Stimulated activated naive CD8-positive, alpha-beta T cell treated with anti-CD3 and anti-CD28 coated beads, Interleukin-15, amount 100 ng/mL, for 72 hours (primary cell): Measurements from ENCODE around the gene TRIM72.
"Not testable (repeated sequence)": the region's sequence is repeated elsewhere in the genome, so short reads cannot be mapped to it uniquely, and the experiment has no call there.

Experiments used
- ATAC-seq: fragments of 150-1000 bp; cut with Tn5 transposase; 2 replicates; pipeline ENCODE4 v1.10.0; 2021; ENCODE audit warnings: mild to moderate bottlenecking, moderate library complexity
- DNase-seq, 2 donors: peaks; one replicate each; pipeline ENCODE4 v3.0.0; 2021 to 2022
- H3K27ac Mint-ChIP-seq, 2 donors: one replicate each; pipeline ENCODE4 v1.8.0; 2022; ENCODE audit warnings: mild to moderate bottlenecking in 2 of 2, mixed read lengths in 2 of 2, moderate library complexity in 2 of 2
- H3K27me3 Mint-ChIP-seq: one replicate; pipeline ENCODE4 v1.8.0; 2022; ENCODE audit warnings: mixed read lengths
- H3K4me1 Mint-ChIP-seq: one replicate; pipeline ENCODE4 v1.8.0; 2022; ENCODE audit warnings: mild to moderate bottlenecking, mixed read lengths
- H3K4me3 Mint-ChIP-seq, 2 donors: one replicate each; pipeline ENCODE4 v1.8.0; 2022; ENCODE audit warnings: mild to moderate bottlenecking in 2 of 2, mixed read lengths in 2 of 2, moderate library complexity in 1 of 2
- H3K9me3 Mint-ChIP-seq, 2 donors: one replicate each; pipeline ENCODE4 v1.8.0; 2022; ENCODE audit warnings: mixed read lengths in 2 of 2

TRIM72 gene

DNA sequence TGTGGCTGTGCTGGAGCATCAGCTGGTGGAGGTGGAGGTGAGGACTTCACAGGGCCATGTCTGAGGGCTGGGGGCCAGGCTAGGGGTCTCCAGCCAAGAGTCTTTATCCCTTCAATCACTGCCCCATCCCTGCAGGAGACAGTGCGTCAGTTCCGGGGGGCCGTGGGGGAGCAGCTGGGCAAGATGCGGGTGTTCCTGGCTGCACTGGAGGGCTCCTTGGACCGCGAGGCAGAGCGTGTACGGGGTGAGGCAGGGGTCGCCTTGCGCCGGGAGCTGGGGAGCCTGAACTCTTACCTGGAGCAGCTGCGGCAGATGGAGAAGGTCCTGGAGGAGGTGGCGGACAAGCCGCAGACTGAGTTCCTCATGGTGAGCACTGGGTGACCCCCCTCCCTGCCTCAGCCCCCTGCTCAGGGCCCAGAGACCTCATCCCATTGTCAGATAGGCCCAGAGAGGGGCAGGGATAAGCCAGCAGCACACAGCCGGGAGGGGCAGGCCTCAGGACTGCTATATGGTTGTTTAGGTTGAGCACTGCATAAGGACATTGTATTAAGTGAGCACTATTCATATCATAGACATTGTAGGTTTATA lies 5.3 kb downstream of the TRIM72 start:
- no peak overlapping the region for H3K4me3 Mint-ChIP-seq
- no peak for DNase-seq
- H3K4me1 Mint-ChIP-seq: peaks cover 22% of the 10 kb centered on the region
- peaks cover 71% of the 10 kb centered on the region for H3K27me3 Mint-ChIP-seq
- no peak for ATAC-seq
- H3K9me3 Mint-ChIP-seq: no peaks in the 10 kb centered on the region
- no peak overlapping the region for H3K27ac Mint-ChIP-seq

- Mint-ChIP-seq H3K27ac (no peak overlapping the region), H3K4me1 (peaks cover 6% of the 10 kb centered on the region), H3K4me3 (no peak overlapping the region), H3K27me3 (peaks cover 49% of the 10 kb centered on the region), H3K9me3 (no peaks in the 10 kb centered on the region)
- DNase-seq: no peak
- no peak for ATAC-seq
Observed at GRCh38 chr16:31221357-31222160, 7.6 kb downstream of the TRIM72 start.

- ATAC-seq (no peak), DNase-seq (no peak)
- Mint-ChIP-seq H3K27me3 (peaks cover 34% of the 10 kb centered on the region), H3K4me3 (no peak overlapping the region), H3K4me1 (no peaks in the 10 kb centered on the region), H3K9me3 (no peaks in the 10 kb centered on the region), H3K27ac (no peak overlapping the region)
Observed at GRCh38 chr16:31223044-31223443, 9.1 kb downstream of the TRIM72 start.

DNA sequence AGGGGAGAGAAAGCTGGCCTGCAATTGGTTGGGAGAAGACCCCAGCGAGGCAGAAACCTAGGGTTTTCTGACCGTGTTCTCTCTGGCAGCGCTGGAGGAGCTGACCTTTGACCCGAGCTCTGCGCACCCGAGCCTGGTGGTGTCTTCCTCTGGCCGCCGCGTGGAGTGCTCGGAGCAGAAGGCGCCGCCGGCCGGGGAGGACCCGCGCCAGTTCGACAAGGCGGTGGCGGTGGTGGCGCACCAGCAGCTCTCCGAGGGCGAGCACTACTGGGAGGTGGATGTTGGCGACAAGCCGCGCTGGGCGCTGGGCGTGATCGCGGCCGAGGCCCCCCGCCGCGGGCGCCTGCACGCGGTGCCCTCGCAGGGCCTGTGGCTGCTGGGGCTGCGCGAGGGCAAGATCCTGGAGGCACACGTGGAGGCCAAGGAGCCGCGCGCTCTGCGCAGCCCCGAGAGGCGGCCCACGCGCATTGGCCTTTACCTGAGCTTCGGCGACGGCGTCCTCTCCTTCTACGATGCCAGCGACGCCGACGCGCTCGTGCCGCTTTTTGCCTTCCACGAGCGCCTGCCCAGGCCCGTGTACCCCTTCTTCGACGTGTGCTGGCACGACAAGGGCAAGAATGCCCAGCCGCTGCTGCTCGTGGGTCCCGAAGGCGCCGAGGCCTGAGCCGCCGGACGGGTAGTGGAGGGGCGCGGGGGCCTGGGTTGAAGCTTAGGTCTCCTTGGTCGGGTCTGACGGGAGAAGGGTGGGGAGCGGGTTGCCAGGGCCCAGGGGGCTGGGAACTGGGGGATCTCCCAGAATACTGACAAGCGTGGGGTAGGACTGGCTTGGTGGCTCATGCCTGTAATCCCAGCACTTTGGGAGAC lies 10.4 kb downstream of the TRIM72 start:
- H3K9me3 Mint-ChIP-seq: no peaks in the 10 kb centered on the region
- no peak overlapping the region for H3K4me3 Mint-ChIP-seq
- no peaks in the 10 kb centered on the region for H3K4me1 Mint-ChIP-seq
- H3K27ac Mint-ChIP-seq: no peak overlapping the region
- DNase-seq (no peak), ATAC-seq (peak; percentile 33)
- H3K27me3 Mint-ChIP-seq: peaks cover 21% of the 10 kb centered on the region

- peaks cover 19% of the 10 kb centered on the region for H3K27me3 Mint-ChIP-seq
- no peak for ATAC-seq
- H3K4me3 Mint-ChIP-seq: no peak overlapping the region
- no peak for DNase-seq
- no peaks in the 10 kb centered on the region for H3K4me1 Mint-ChIP-seq
- H3K9me3 Mint-ChIP-seq: no peaks in the 10 kb centered on the region
- H3K27ac Mint-ChIP-seq: no peak overlapping the region
Observed at GRCh38 chr16:31225193-31225592, 11.3 kb downstream of the TRIM72 start.

DNA sequence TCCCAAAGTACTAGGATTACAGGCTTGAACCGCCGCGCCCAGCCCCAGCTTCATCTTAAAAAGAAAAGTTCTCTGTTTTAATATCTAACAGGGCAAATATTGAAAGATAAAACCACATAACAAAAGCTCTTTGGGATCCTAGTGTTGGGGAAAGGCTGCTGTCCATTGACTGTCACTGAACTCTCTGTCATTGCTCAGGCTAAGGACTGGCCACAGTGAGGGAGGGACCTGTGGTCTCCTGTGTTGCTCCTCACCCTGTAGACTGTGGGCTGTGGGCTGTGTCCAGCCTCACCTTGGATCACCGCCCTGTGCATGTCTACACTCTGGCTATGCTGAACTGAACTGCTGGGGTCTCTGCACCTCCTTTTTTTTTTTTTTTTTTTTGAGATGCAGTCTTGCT lies 14.3 kb downstream of the TRIM72 start:
- H3K4me3 Mint-ChIP-seq: no peak overlapping the region
- no peak overlapping the region for H3K27ac Mint-ChIP-seq
- ATAC-seq (no peak), DNase-seq (no peak)
- H3K27me3 Mint-ChIP-seq: no peaks in the 10 kb centered on the region
- H3K9me3 Mint-ChIP-seq: no peaks in the 10 kb centered on the region
- H3K4me1 Mint-ChIP-seq: no peaks in the 10 kb centered on the region

DNA sequence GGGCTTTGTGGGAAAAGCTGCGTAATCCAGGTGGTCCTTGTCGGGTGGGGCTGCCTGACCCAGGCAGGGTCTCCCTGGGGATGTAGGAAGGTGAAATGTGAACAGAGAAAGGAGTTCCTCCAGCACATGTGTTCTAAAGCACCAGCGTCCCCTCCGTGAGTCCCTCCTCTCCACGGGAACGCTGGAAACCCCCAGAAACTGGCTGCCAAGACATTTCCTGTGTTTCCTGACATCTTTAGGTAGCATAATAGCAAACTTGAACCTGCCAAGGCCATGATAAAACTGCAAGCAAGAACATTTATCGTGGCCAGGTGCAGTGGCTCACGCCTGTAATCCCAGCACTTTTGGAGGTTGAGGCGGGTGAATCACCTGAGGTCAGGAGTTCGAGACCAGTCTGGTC lies 15.6 kb downstream of the TRIM72 start:
- H3K27me3 Mint-ChIP-seq: no peaks in the 10 kb centered on the region
- peaks cover 4 to 5% of the 10 kb centered on the region in 2 donors for H3K9me3 Mint-ChIP-seq
- no peak overlapping the region for H3K27ac Mint-ChIP-seq
- no peak overlapping the region for H3K4me3 Mint-ChIP-seq
- DNase-seq (no peak), ATAC-seq (no peak)
- no peaks in the 10 kb centered on the region for H3K4me1 Mint-ChIP-seq

DNA sequence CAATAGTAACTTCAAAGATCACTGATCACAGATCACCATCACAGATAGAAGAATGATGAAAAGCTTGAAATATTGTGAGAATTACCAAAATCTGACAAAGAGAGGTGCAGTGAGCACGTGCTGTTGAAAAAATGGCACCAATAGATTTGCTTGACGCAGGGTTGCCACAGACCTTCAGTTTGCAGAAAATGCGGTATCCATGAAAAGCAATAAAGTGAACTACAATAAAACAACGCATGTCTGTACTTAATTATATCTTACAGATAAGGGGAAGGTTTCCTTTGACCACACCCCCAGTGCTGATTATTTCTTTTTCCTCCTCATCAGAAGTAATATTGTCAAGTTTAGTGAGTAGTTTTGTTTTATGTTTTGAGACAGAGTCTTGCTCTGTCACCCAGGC lies 24.1 kb downstream of the TRIM72 start:
- no peak for DNase-seq
- Mint-ChIP-seq H3K27me3 (no peaks in the 10 kb centered on the region), H3K4me3 (no peak overlapping the region), H3K9me3 (peaks cover 4 to 11% of the 10 kb centered on the region in 2 donors), H3K27ac (no peak overlapping the region), H3K4me1 (no peaks in the 10 kb centered on the region)
- no peak for ATAC-seq

GRCh38 chr16:31242206-31242605 lies 28.3 kb downstream of the TRIM72 start:
- no peak for DNase-seq
- H3K9me3 Mint-ChIP-seq: no peaks in the 10 kb centered on the region

DNA sequence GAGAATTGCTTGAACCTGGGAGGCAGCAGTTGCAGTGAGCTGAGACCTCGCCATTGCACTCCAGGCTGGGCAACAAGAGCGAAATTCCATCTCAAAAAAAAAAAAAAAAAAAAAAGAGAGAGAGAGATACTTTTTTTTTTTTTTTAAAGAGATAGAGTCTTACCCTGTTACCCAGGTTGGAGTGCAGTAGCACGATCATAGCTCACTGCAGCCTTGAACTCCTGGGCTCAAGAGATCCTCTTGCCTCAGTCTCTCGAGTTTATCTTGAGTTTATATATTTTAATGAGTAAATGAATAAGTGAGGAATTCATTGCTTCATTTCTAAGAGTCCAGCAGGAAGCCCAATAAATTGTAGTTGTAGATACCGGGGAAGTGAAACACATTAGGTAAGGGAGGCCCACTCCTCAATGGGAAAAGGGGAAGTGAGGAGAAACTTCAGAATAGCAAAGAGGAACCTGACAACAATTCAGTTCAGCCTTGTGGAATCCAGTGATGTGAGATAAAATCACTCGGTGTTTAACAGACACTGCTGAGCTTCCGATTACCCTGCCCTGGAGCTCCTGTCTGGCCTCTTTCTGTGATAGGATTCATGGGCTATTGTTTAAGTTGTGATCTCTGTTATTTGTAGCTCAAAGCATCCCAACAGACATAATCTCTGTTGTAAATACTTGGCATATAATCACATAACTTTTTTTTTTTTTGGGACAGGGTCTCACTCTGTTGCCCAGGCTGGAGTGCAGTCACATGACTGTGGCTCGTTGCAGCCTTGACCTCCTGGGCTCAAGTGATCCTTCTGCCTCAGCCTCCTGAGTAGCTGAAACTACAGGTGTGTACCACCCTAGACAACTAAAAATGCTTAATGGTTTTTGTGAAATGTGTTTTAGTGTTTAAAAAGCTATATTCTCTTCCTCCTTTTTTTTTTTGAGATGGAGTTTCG lies 30.1 kb downstream of the TRIM72 start:
- no peaks in the 10 kb centered on the region for H3K27me3 Mint-ChIP-seq
- H3K27ac Mint-ChIP-seq: no peak overlapping the region
- H3K4me3 Mint-ChIP-seq: no peak overlapping the region
- DNase-seq (no peak), ATAC-seq (no peak)
- peaks cover 2% of the 10 kb centered on the region for H3K4me1 Mint-ChIP-seq
- H3K9me3 Mint-ChIP-seq: no peaks in the 10 kb centered on the region

More at GRCh38 chr16:31242206-31242605, 28.3 kb downstream of the TRIM72 start:
- no peak overlapping the region for H3K27ac Mint-ChIP-seq
- H3K27me3 Mint-ChIP-seq: no peaks in the 10 kb centered on the region
- no peak overlapping the region for H3K4me3 Mint-ChIP-seq
- ATAC-seq: no peak
- H3K4me1 Mint-ChIP-seq: no peaks in the 10 kb centered on the region

DNA sequence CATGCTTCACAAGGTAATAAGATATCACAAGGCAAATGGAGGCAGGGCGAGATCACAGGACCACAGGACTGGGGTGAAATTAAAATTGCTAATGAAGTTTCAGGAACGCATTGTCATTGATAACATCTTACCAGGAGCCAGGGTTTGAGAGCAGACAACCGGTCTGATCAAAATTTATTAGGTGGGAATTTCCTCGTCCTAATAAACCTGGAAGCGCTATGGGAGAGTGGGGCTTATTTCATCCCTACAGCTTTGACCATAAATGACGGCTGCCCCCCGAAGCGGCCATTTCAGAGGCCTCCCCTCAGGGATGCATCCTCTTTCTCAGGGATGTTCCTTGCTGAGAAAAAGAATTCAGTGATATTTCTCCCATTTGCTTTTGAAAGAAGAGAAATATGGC lies 31.7 kb downstream of the TRIM72 start:
- not testable (repeated sequence) for H3K9me3 Mint-ChIP-seq, ATAC-seq, H3K27ac Mint-ChIP-seq, H3K4me3 Mint-ChIP-seq, DNase-seq, H3K27me3 Mint-ChIP-seq
- peaks cover 13% of the 10 kb centered on the region for H3K4me1 Mint-ChIP-seq

DNA sequence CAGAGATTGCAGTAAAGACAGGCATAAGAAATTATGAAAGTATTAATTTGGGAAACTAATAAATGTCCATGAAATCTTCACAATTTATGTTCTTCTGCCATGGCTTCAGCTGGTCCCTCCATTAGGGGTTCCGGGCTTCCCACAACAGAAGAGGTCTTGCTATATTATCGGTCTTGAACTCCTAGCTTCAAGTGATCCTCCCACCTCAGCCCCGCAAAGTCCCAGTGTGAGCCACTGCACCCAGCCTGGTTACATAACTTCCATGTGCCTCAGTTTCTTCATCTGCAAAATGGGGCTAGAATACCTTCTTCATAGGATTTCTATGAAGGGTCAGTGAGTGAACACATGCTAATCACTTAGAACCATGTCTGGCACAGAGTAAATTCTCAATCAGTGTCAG lies 32.4 kb downstream of the TRIM72 start:
- Mint-ChIP-seq H3K9me3 (no peaks in the 10 kb centered on the region), H3K4me1 (peaks cover 20% of the 10 kb centered on the region), H3K27ac (no peak overlapping the region), H3K4me3 (no peak overlapping the region), H3K27me3 (no peaks in the 10 kb centered on the region)
- DNase-seq (no peak), ATAC-seq (no peak)

GRCh38 chr16:31248344-31248743 lies 34.4 kb downstream of the TRIM72 start:
- H3K27me3 Mint-ChIP-seq: no peaks in the 10 kb centered on the region
- H3K4me1 Mint-ChIP-seq: peaks cover 41% of the 10 kb centered on the region
- H3K27ac Mint-ChIP-seq: no peak overlapping the region
- ATAC-seq: no peak
- no peaks in the 10 kb centered on the region for H3K9me3 Mint-ChIP-seq
- DNase-seq: no peak
- H3K4me3 Mint-ChIP-seq: no peak overlapping the region

GRCh38 chr16:31250782-31251384 lies 37.0 kb downstream of the TRIM72 start:
- DNase-seq (peak in 1 of 2 donors; percentile 16), ATAC-seq (peak; percentile 79)
- Mint-ChIP-seq H3K4me3 (peak overlapping the region in 1 of 2 donors; percentile 7), H3K9me3 (no peaks in the 10 kb centered on the region), H3K27me3 (no peaks in the 10 kb centered on the region), H3K4me1 (peaks cover 51% of the 10 kb centered on the region), H3K27ac (peak overlapping the region in 1 of 2 donors; percentile 88)

DNA sequence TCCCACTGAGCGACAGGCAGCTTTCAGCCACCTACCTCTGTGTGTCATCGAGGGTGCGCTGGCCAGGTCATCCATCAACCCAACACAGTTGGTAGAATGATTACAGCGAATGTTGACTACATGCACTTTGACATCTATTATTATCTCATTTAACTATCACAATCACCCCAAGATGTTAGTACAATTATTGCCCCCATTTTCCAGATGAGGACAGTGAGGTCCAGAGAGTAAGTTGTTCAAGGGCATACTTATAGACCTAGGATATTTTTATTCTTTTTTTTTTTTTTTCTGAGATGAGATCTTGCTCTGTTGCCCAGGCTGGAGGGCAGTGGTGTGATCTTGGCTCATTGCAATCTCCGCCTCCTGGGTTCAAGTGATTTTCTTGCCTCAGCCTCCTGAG lies 37.5 kb downstream of the TRIM72 start:
- ATAC-seq: peak; percentile 18
- Mint-ChIP-seq H3K27ac (no peak overlapping the region), H3K9me3 (no peaks in the 10 kb centered on the region), H3K4me3 (no peak overlapping the region), H3K4me1 (peaks cover 51% of the 10 kb centered on the region), H3K27me3 (no peaks in the 10 kb centered on the region)
- no peak for DNase-seq
